Small intestine (tissue), 7 donors: ENCODE measurements around the gene EEFSEC. TPM values are rescaled to one million over a fixed set of nuclear protein-coding genes. Genes with fewer than 3 reads are reported as not detected.

Experiments used
- DNase-seq, 2 donors: peaks; one replicate each; pipeline versions ENCODE4 v3.0.0 to v3.0.0-alpha.2; 2013
- FAIRE-seq: peaks from 2 replicates; lab custom pipeline; 2012; peaks lifted over from hg19 to GRCh38; lab: Jason Lieb, UNC
- H3K27ac ChIP-seq, 3 donors: one replicate each; pipeline ENCODE4 v1.5.1; 2013; ENCODE audit warnings: low read length in 2 of 3, mild to moderate bottlenecking in 2 of 3, control low read depth in 1 of 3, inconsistent platforms in 1 of 3, low read depth in 1 of 3, moderate library complexity in 1 of 3
- H3K27me3 ChIP-seq, 3 donors: one replicate each; pipeline ENCODE4 v1.6.1; 2013; ENCODE audit warnings: low read length in 3 of 3, inconsistent platforms in 1 of 3; ENCODE audit not compliant: control insufficient read depth in 3 of 3, insufficient read depth in 3 of 3
- H3K36me3 ChIP-seq, 3 donors: one replicate each; pipeline ENCODE4 v1.6.1; 2013; ENCODE audit warnings: low read length in 3 of 3, inconsistent platforms in 1 of 3, low read depth in 1 of 3, mild to moderate bottlenecking in 1 of 3, moderate library complexity in 1 of 3; ENCODE audit not compliant: control insufficient read depth in 3 of 3, insufficient read depth in 2 of 3
- H3K4me1 ChIP-seq, 3 donors: one replicate each; pipeline ENCODE4 v1.6.1; 2013; ENCODE audit warnings: low read length in 2 of 3, inconsistent platforms in 1 of 3, low read depth in 1 of 3, mild to moderate bottlenecking in 1 of 3, moderate library complexity in 1 of 3; ENCODE audit not compliant: control insufficient read depth in 3 of 3, insufficient read depth in 2 of 3
- H3K4me3 ChIP-seq, 3 donors: one replicate each; pipeline ENCODE4 v1.5.1; 2013; ENCODE audit warnings: low read length in 3 of 3, control low read depth in 1 of 3, inconsistent platforms in 1 of 3, low read depth in 1 of 3, mild to moderate bottlenecking in 1 of 3, moderate library complexity in 1 of 3
- H3K9me3 ChIP-seq, 2 donors: one replicate each; pipeline ENCODE4 v1.6.1; 2013; ENCODE audit warnings: low read depth in 1 of 2, low read length in 1 of 2; ENCODE audit not compliant: control insufficient read depth in 2 of 2, insufficient read depth in 1 of 2
- WGBS, 3 donors: extraction: QIAGEN DNeasy Blood & Tissue Kit; methylation state at CpG; one replicate each; pipeline ENCODE4 v1.1.7; 2013; 5-methylcytosine and 5-hydroxymethylcytosine counted together
- polyA plus RNA-seq, 4 donors: library from polyadenylated mRNA; stranded (reverse) in 3 of 4; unstranded in 1 of 4; fragments of 200-250 nt in 3 of 4; fragments of 120-200 nt in 1 of 4; gene quantifications; one replicate each; pipeline versions ENCODE4 v1.2.1 to v1.2.3, GENCODE V29; 2013
- donor health status: healthy with polysubstance abuse.
- donor health status: control.
- donor health status: control.
- donor health status: Bipolar disorder and iron deficiency.
- donor health status: healthy.

The EEFSEC gene
- polyA plus RNA-seq, 4 donors: 4.9 to 29.0 (median 10.2) TPM

- FAIRE-seq: no peak
- Histone ChIP-seq H3K9me3 (no peaks in the 10 kb centered on the region), H3K27ac (no peak overlapping the region), H3K4me1 (peaks cover 0 to 15% (median 0%) of the 10 kb centered on the region in 3 donors), H3K4me3 (no peak overlapping the region), H3K36me3 (peaks cover 0 to 49% (median 0%) of the 10 kb centered on the region in 3 donors), H3K27me3 (no peaks in the 10 kb centered on the region)
- WGBS, 3 donors: 94 to 95% (median 95%) methylated on average over 13 of the region's 13 CpGs
- DNase-seq: no peak
Measured at GRCh38 chr3:128285042-128285966, 132.0 kb downstream of the EEFSEC start.

GRCh38 chr3:128285967-128286321 lies 132.7 kb downstream of the EEFSEC start:
- Histone ChIP-seq H3K27ac (no peak overlapping the region), H3K9me3 (peaks cover 0 to 5% of the 10 kb centered on the region in 2 donors), H3K4me1 (peaks cover 0 to 9% (median 0%) of the 10 kb centered on the region in 3 donors), H3K36me3 (peaks cover 0 to 47% (median 0%) of the 10 kb centered on the region in 3 donors), H3K4me3 (no peak overlapping the region), H3K27me3 (no peaks in the 10 kb centered on the region)
- WGBS, 3 donors: 97 to 98% (median 98%) methylated on average over 2 of the region's 2 CpGs
- DNase-seq (no peak), FAIRE-seq (no peak)

GRCh38 chr3:128286691-128287090 lies 133.4 kb downstream of the EEFSEC start:
- peaks cover 0 to 43% (median 0%) of the 10 kb centered on the region in 3 donors for H3K36me3 ChIP-seq
- H3K4me1 ChIP-seq: peaks cover 0 to 8% (median 0%) of the 10 kb centered on the region in 3 donors
- H3K27me3 ChIP-seq: no peaks in the 10 kb centered on the region
- H3K9me3 ChIP-seq: peaks cover 0 to 5% of the 10 kb centered on the region in 2 donors
- H3K27ac ChIP-seq: no peak overlapping the region
- DNase-seq: no peak
- no peak overlapping the region for H3K4me3 ChIP-seq
- FAIRE-seq: no peak

GRCh38 chr3:128287216-128287615 lies 133.9 kb downstream of the EEFSEC start:
- peaks cover 0 to 38% (median 0%) of the 10 kb centered on the region in 3 donors for H3K36me3 ChIP-seq
- 93 to 100% (median 98%) methylated on average over 2 of the region's 2 CpGs for WGBS, 3 donors
- H3K27ac ChIP-seq: no peak overlapping the region
- H3K4me1 ChIP-seq: peaks cover 0 to 8% (median 0%) of the 10 kb centered on the region in 3 donors
- peaks cover 0 to 5% of the 10 kb centered on the region in 2 donors for H3K9me3 ChIP-seq
- H3K4me3 ChIP-seq: no peak overlapping the region
- H3K27me3 ChIP-seq: no peaks in the 10 kb centered on the region
- DNase-seq (no peak), FAIRE-seq (no peak)

GRCh38 chr3:128289534-128289933 lies 136.3 kb downstream of the EEFSEC start:
- H3K4me1 ChIP-seq: no peaks in the 10 kb centered on the region
- WGBS, 3 donors: 91 to 100% (median 95%) methylated on average over 1 of the region's 1 CpG
- H3K27ac ChIP-seq: no peak overlapping the region
- H3K27me3 ChIP-seq: no peaks in the 10 kb centered on the region
- H3K4me3 ChIP-seq: no peak overlapping the region
- FAIRE-seq (no peak), DNase-seq (no peak)
- H3K36me3 ChIP-seq: peaks cover 0 to 19% (median 0%) of the 10 kb centered on the region in 3 donors
- peaks cover 0 to 5% of the 10 kb centered on the region in 2 donors for H3K9me3 ChIP-seq

- FAIRE-seq (no peak), DNase-seq (no peak)
- Histone ChIP-seq H3K36me3 (peaks cover 0 to 11% (median 0%) of the 10 kb centered on the region in 3 donors), H3K4me3 (no peak overlapping the region), H3K9me3 (peaks cover 0 to 5% of the 10 kb centered on the region in 2 donors), H3K27ac (no peak overlapping the region), H3K4me1 (no peaks in the 10 kb centered on the region), H3K27me3 (no peaks in the 10 kb centered on the region)
- WGBS, 3 donors: 93 to 94% (median 94%) methylated on average over 3 of the region's 3 CpGs
Measured at GRCh38 chr3:128290484-128290883, 137.2 kb downstream of the EEFSEC start.

GRCh38 chr3:128293930-128294329 lies 140.6 kb downstream of the EEFSEC start:
- Histone ChIP-seq H3K4me1 (no peaks in the 10 kb centered on the region), H3K27ac (no peak overlapping the region), H3K4me3 (no peak overlapping the region), H3K9me3 (peaks cover 0 to 5% of the 10 kb centered on the region in 2 donors), H3K36me3 (peaks cover 0 to 9% (median 0%) of the 10 kb centered on the region in 3 donors), H3K27me3 (no peaks in the 10 kb centered on the region)
- DNase-seq (no peak), FAIRE-seq (no peak)
- WGBS, 3 donors: 85 to 100% (median 93%) methylated on average over 1 of the region's 1 CpG

- peaks cover 0 to 5% of the 10 kb centered on the region in 2 donors for H3K9me3 ChIP-seq
- no peak overlapping the region for H3K4me3 ChIP-seq
- no peak for FAIRE-seq
- H3K36me3 ChIP-seq: peaks cover 0 to 6% (median 0%) of the 10 kb centered on the region in 3 donors
- no peaks in the 10 kb centered on the region for H3K4me1 ChIP-seq
- no peak overlapping the region for H3K27ac ChIP-seq
- no peaks in the 10 kb centered on the region for H3K27me3 ChIP-seq
- 85 to 97% (median 94%) methylated on average over 4 of the region's 4 CpGs for WGBS, 3 donors
- no peak for DNase-seq
Measured at GRCh38 chr3:128294999-128295468, 141.8 kb downstream of the EEFSEC start.
